ENCODE data around the gene EXOC1. TPM values are rescaled to one million over a fixed set of nuclear protein-coding genes. Genes with fewer than 3 reads are reported as not detected.

Gene EXOC1
- total and polyA plus RNA-seq, 2 donors (not counting 1 experiment from before 2014, with no cell fraction given): 32.3 to 64.2 TPM

GRCh38 chr4:55859711-55860110, 6.3 kb downstream of the EXOC1 start:
- H4K20me1 ChIP-seq (ENCODE audit: control insufficient read depth, extremely low read depth, insufficient read depth, low read length): no peaks in the 10 kb centered on the region
- H3K4me1 ChIP-seq (ENCODE audit: control insufficient read depth, extremely low read depth, insufficient read depth, low read length): no peaks in the 10 kb centered on the region
- DNase-seq (ENCODE audit: low read depth in 2 of 2): peak; percentile 2 to 36
- H2AFZ ChIP-seq (ENCODE audit: low read length): no peak overlapping the region
- H3K27ac ChIP-seq (ENCODE audit: insufficient read depth, low read length): no peak overlapping the region
- no peak overlapping the region for H3K9ac ChIP-seq (ENCODE audit: insufficient read depth, low read length)
- H3K36me3 ChIP-seq (ENCODE audit: control insufficient read depth, insufficient read depth, low read length): peaks cover 3% of the 10 kb centered on the region
- H3K27me3 ChIP-seq (ENCODE audit: control insufficient read depth, insufficient read depth, low read length): no peaks in the 10 kb centered on the region
- H3K4me2 ChIP-seq (ENCODE audit: extremely low read depth, insufficient read depth, low read length): no peak overlapping the region
- no peak overlapping the region for H3K4me3 ChIP-seq (replicated peaks in 1 of 4; ENCODE audit: control extremely low read depth in 1 of 4, insufficient read depth in 1 of 4, low read depth in 3 of 4, low read length in 4 of 4)
- TF ChIP-seq, protein P1, sequence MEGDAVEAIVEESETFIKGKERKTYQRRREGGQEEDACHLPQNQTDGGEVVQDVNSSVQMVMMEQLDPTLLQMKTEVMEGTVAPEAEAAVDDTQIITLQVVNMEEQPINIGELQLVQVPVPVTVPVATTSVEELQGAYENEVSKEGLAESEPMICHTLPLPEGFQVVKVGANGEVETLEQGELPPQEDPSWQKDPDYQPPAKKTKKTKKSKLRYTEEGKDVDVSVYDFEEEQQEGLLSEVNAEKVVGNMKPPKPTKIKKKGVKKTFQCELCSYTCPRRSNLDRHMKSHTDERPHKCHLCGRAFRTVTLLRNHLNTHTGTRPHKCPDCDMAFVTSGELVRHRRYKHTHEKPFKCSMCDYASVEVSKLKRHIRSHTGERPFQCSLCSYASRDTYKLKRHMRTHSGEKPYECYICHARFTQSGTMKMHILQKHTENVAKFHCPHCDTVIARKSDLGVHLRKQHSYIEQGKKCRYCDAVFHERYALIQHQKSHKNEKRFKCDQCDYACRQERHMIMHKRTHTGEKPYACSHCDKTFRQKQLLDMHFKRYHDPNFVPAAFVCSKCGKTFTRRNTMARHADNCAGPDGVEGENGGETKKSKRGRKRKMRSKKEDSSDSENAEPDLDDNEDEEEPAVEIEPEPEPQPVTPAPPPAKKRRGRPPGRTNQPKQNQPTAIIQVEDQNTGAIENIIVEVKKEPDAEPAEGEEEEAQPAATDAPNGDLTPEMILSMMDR (conservative IDR thresholded peaks at IDR 0.05 in 1 of 2, IDR thresholded peaks at IDR 0.05 in 1 of 2; ENCODE audit: low read depth in 1 of 2, low read length in 2 of 2): no peak
- TF ChIP-seq EZH2 (IDR thresholded peaks at IDR 0.05; ENCODE audit: low read length, missing control alignments): no peak
- H3K9me3 ChIP-seq (ENCODE audit: control insufficient read depth, insufficient read depth, low read depth, low read length): no peaks in the 10 kb centered on the region
- H3K79me2 ChIP-seq (ENCODE audit: control insufficient read depth, insufficient read depth, low read length): peaks cover 24% of the 10 kb centered on the region

- Histone ChIP-seq H3K9ac (ENCODE audit: insufficient read depth, low read length) (no peak overlapping the region), H3K36me3 (ENCODE audit: control insufficient read depth, insufficient read depth, low read length) (peaks cover 5% of the 10 kb centered on the region), H3K4me3 (replicated peaks in 1 of 4; ENCODE audit: control extremely low read depth in 1 of 4, insufficient read depth in 1 of 4, low read depth in 3 of 4, low read length in 4 of 4) (no peak overlapping the region), H3K27ac (ENCODE audit: insufficient read depth, low read length) (peak overlapping the region; percentile 75), H3K27me3 (ENCODE audit: control insufficient read depth, insufficient read depth, low read length) (no peaks in the 10 kb centered on the region), H2AFZ (ENCODE audit: low read length) (no peak overlapping the region), H3K4me2 (ENCODE audit: extremely low read depth, insufficient read depth, low read length) (peak overlapping the region; percentile 93), H3K4me1 (ENCODE audit: control insufficient read depth, extremely low read depth, insufficient read depth, low read length) (peaks cover 13% of the 10 kb centered on the region), H3K9me3 (ENCODE audit: control insufficient read depth, insufficient read depth, low read depth, low read length) (no peaks in the 10 kb centered on the region), H3K79me2 (ENCODE audit: control insufficient read depth, insufficient read depth, low read length) (peaks cover 2% of the 10 kb centered on the region), H4K20me1 (ENCODE audit: control insufficient read depth, extremely low read depth, insufficient read depth, low read length) (no peaks in the 10 kb centered on the region)
- TF ChIP-seq, protein P1 (conservative IDR thresholded peaks at IDR 0.05 in 1 of 2, IDR thresholded peaks at IDR 0.05 in 1 of 2; ENCODE audit: low read depth in 1 of 2, low read length in 2 of 2): no peak
- no peak for TF ChIP-seq EZH2 (IDR thresholded peaks at IDR 0.05; ENCODE audit: low read length, missing control alignments)
- no peak for DNase-seq (ENCODE audit: low read depth in 2 of 2)
Observed at GRCh38 chr4:55864577-55865223, 11.3 kb downstream of the EXOC1 start.

GRCh38 chr4:55865228-55865806, 11.9 kb downstream of the EXOC1 start:
- Histone ChIP-seq H2AFZ (ENCODE audit: low read length) (no peak overlapping the region), H3K4me3 (replicated peaks in 1 of 4; ENCODE audit: control extremely low read depth in 1 of 4, insufficient read depth in 1 of 4, low read depth in 3 of 4, low read length in 4 of 4) (no peak overlapping the region), H3K9ac (ENCODE audit: insufficient read depth, low read length) (no peak overlapping the region), H3K36me3 (ENCODE audit: control insufficient read depth, insufficient read depth, low read length) (peaks cover 8% of the 10 kb centered on the region), H3K27ac (ENCODE audit: insufficient read depth, low read length) (peak overlapping the region; percentile 75), H4K20me1 (ENCODE audit: control insufficient read depth, extremely low read depth, insufficient read depth, low read length) (no peaks in the 10 kb centered on the region), H3K9me3 (ENCODE audit: control insufficient read depth, insufficient read depth, low read depth, low read length) (no peaks in the 10 kb centered on the region), H3K27me3 (ENCODE audit: control insufficient read depth, insufficient read depth, low read length) (no peaks in the 10 kb centered on the region), H3K79me2 (ENCODE audit: control insufficient read depth, insufficient read depth, low read length) (peaks cover under 1% of the 10 kb centered on the region), H3K4me1 (ENCODE audit: control insufficient read depth, extremely low read depth, insufficient read depth, low read length) (peaks cover 13% of the 10 kb centered on the region), H3K4me2 (ENCODE audit: extremely low read depth, insufficient read depth, low read length) (peak overlapping the region; percentile 93)
- no peak for TF ChIP-seq EZH2 (IDR thresholded peaks at IDR 0.05; ENCODE audit: low read length, missing control alignments)
- TF ChIP-seq, protein P1 (conservative IDR thresholded peaks at IDR 0.05 in 1 of 2, IDR thresholded peaks at IDR 0.05 in 1 of 2; ENCODE audit: low read depth in 1 of 2, low read length in 2 of 2): no peak
- DNase-seq (ENCODE audit: low read depth in 2 of 2): peak; percentile 62 to 70
